ENCODE measurements around the gene ART4.

GRCh38 chr12:14871247-14871646 lies 27.9 kb upstream of the ART4 start:
- TF ChIP-seq CTCF (IDR thresholded peaks at IDR 0.05) (no peak), POLR2A (IDR thresholded peaks at IDR 0.05) (no peak)

Data from ovary (tissue), 3 donors.